Activated effector memory CD4-positive, alpha-beta T cell treated with anti-CD3 and anti-CD28 coated beads, Interleukin-2, amount 50 U/mL, for 16 hours (primary cell): Measurements from ENCODE around the gene AP3D1.
A peak's percentile ranks its signal among the peaks of the same experiment; 100 is the strongest.
"Not testable (repeated sequence)": the region's sequence is repeated elsewhere in the genome, so short reads cannot be mapped to it uniquely, and the experiment has no call there.

Experiments used
- DNase-seq: peaks from one replicate; pipeline ENCODE4 v3.0.0-alpha.2; 2020

Gene AP3D1

DNA sequence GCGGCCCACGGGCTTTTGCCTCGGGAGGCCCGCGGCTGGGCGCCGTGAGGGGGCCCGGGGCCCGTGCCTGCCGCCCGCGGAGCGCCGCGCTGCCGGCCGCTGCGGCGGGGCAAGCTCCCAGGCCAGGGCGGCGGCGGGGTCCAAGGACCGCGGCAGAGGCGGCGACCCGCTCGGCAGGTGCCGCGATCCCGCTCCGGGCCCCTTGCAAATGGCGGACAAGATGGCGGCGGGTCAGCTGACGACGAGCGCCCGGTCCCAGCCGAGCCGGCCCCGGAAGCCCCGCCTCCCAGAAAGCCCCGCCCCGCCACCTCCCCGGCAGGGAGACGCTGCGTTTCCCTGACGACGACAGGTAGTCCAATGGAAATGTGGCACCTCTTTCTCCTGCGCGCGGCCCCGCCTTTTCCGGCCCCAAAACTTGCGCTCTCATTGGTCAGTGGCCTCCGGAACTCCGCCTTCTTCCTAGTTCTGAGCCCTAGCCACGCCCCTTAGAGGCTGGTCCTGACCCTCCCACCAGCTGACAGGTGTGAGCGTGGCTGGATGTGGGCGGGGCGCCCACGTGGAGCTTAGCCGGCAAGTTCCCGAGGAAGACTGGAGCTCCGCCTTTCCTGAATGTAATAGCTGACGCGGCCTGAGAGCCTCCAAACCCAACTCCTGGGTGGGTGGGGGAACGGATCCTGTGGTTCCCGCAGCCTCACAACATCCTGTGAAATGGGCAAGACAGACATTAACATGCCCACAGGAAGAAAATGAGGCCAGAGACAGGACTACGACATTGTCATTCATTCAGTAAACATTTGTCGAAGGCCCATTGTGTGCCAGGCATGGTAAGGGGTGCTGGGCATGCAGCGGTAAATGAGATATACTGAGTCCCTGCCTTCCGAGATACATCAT, at the start of gene AP3D1:
TSS of gene AP3D1 (minus strand) at position 228 of the 891 bp plus-strand sequence. CDS start 232 bp downstream, outside the sequence.
- DNase-seq = peak; percentile 100

GRCh38 chr19:2200624-2201294, 49.4 kb upstream of the AP3D1 start:
- DNase-seq = not testable (repeated sequence)

GRCh38 chr19:2199861-2200623, 48.7 kb upstream of the AP3D1 start:
- no peak for DNase-seq

- DNase-seq = no peak
Observed at GRCh38 chr19:2199215-2199614, 47.8 kb upstream of the AP3D1 start.

DNA sequence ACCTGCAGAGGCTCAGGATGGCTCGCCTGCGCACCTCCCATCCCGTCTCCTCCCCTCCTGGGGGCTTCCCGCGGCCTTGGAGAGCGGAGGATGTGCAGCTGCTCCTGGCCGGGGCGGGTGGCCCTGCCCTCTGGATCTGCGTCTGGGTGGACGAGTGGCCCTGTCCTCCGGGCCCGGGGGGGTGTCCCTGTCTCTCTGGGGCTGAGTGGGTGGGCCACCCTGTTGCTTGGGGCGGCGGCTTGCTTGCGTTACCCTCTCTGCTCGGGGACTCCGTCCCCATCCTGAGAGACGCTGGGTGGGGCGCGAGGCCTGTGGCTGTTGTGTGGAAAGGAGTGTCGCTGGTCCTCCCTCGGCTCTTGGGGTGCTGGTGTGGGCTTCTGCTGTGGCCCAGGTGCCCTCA, 47.0 kb upstream of the AP3D1 start:
- DNase-seq = no peak

DNA sequence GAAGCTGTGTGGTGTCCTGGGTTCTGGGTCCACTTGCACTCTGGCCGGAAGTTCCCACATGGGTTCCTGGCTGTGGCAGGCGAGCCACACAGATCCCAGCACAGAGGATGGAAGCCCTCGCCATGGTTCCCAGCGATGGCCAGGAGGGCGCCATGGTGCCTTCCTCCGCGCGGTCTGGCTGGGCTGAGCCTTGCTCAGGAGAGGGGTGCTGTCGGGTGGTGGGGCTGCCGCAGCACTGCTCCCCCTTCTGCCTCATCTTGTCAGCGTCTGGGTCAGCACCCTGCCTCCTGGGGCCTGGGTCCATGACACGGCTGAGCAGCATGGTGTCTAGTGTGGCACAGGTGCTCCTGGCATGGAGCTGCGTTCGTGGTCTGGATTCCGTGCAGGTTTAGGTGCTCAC, 45.9 kb upstream of the AP3D1 start:
- no peak for DNase-seq

DNA sequence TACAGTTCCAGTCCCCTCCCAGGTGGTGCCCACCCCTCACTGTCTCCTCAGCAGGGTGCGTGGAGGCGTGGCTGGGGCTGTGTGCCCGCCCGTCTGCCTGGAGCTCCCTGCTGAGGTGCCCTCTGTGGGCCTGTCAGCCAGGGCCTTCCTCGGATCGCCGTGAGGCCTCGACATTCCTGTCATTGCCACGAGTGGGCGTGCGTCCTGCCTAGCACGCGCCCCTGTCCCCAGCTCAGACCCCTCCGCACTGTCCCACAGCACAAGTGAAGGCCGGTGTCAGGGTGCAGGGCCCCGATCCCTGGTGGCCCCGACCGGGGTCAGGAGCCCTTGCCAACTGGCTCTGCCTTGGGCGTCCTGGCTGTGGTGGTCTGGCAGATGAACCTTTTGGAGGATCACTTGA, 44.5 kb upstream of the AP3D1 start:
- no peak for DNase-seq

DNA sequence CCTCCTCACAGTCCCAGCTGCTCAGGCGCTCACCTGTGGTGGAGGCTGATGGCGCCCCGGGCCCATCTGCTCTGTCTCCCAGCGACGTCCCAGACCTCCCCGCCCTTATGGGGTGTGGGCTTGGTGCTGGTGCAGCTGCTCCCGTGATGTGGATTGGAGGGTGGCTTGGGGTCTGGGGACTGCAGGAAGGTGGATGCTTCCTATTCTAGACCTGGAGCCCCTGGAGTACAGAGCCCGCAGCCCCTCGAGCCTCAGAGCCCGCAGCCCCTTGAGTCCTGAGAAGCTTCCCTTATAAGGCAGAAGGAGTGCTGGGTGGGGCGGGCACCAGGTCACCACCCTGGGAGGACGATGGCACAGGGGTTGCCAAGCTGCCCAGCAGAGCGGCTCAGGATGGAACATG, 44.0 kb upstream of the AP3D1 start:
- no peak for DNase-seq

GRCh38 chr19:2194513-2195078, 43.2 kb upstream of the AP3D1 start:
- no peak for DNase-seq

DNA sequence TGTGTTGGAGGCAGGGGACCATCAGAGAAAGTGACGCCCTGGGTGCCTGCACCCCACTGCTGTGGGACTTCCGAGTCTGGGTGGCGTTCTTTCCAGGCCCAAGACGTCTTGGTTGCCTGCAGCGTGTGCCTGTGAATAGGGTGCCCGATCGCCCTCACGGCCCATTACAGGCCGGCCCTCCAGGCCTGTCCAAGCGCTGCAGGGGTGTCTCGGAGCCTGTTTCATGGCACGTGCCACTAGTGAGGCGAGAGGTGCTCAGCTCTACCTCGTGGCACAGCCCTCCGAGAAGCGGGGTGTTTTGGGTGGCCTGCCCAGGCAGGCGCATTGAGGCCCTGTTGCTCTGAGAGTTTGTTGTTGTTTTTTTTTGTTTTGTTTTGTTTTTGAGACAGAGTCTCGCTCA, 42.4 kb upstream of the AP3D1 start:
- no peak for DNase-seq

DNA sequence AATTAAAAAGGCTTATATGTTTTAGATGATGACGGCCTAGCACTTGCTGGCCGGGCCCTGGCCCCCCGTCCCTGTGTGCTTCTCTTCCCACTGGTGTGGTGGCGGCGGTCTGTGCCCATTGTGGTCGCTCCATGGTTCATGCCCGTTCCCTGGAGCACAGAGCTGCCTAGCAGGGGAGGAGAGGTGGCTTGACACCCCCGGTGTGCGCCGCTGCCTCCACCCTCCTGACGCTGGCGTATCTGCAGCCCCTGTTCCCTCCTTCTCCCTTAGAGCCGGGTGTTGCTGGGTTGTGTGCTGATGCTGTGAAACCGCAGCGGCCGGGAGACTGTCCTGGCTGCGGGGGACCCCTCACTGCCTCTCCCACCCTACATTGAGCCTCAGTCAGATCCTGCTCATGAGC, 41.5 kb upstream of the AP3D1 start:
- no peak for DNase-seq

DNA sequence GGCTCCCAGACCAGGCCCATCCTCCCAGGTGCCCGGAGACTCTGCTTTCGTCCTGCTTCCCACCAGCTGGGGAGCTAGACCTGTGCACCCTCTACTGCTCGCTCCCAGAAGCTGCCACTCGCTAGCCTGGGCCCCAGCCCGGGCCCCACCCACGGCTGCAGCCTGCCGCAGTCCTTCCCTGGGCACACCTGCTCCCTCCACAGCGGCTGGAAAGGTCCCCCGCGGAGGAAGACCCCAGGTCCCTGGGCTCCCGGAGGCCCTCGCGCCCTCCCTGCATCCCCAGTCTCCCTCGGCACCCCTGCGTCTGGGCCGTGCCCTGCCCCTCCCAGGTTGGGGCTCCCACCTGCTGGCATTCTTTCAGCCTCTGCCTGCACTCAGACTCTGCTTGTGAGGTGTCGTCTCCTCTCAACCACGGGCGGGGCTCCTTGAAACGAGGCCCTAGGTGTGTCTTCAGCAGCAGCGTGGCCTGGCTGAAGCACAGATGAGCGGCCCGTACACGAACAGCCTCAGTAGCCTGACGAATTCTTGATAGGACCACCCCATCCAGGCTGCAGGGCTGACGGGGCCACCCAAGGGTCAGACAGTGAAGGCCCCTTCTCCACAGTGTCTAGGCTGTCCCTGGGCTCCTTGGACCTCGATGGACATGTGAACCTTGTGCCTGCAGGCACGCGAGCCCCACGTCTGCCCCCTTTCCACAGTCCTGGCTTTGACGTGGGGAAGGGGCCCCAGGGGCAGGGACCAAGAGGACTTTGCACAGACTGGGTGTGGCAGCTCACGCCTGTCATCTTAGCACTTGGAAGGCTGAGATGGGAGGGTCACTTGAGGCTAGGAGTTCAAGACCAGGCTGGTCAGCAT, 40.3 kb upstream of the AP3D1 start:
- DNase-seq = no peak

- DNase-seq = no peak
Observed at GRCh38 chr19:2190848-2191455, 39.6 kb upstream of the AP3D1 start.

GRCh38 chr19:2189880-2190279, 38.5 kb upstream of the AP3D1 start:
- DNase-seq = no peak

- DNase-seq = no peak
Observed at GRCh38 chr19:2188708-2189385, 37.5 kb upstream of the AP3D1 start.

GRCh38 chr19:2187159-2187558, 35.8 kb upstream of the AP3D1 start:
- DNase-seq = no peak

- DNase-seq = no peak
Observed at GRCh38 chr19:2186071-2186846, 34.9 kb upstream of the AP3D1 start.

DNA sequence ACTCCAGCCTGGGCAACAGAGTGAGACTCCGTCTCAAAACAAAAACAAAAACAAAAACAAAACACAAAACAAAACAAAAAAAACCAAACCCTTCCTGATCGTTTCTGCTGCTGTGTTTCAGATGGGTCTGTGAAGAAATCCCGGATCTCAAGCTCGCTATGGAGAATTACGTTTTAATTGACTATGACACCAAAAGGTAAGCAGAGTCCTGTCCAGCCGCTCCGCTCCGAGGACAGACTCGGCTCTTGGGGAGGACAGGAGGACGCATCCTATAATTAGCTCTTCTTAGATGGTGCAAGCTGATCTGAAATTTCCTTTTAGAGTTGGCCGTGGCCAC, 34.3 kb upstream of the AP3D1 start:
- DNase-seq = no peak

DNA sequence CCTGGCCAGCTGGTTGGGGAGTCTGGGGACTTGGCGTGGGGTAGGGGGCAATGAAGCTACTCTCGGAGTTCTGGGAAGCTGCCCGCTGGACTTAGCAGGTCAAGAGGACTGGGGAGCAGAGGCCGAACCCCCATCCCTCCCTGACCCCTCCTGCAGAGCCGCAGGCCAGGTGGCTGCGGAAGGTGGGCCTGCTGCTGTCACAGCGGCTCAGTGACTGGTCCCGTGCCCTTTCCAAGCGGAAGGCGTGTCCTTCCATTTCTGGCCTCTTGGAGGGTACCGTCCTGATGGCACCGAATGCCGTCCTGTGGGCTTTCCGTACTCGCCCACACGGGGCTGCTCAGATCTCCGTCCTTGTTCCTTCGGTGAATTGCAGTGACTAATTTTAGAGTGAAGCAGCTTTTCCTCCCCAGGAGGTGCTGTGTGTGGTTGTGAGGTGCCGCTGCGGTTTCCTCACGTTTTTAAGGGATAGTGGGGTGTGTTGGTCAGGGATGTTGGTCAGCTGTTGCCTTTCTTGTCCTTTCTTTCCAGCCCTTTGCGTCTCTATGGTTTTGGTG, 33.1 kb upstream of the AP3D1 start:
- no peak for DNase-seq

DNA sequence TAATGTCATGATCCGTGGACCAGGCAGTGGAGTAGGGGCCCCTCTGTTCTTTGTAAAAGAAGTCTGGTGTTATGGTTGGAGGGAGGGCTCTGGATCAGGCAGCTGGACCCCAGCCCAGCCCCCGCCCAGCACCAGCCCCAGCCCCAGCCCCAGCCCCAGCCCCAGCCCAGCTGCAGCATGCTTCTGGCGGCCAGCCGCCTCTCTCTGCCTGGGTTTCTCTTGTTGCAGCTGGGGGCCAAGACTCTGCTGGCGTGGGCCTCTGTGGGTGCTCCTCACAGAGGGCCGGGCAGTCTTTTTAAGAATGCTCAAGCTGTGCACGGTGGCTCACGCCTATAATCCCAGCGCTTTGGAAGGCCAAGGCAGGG, 30.2 kb upstream of the AP3D1 start:
- no peak for DNase-seq
